ENCODE data around the gene FNDC11. TPM values are rescaled to one million over a fixed set of nuclear protein-coding genes. Genes with fewer than 3 reads are reported as not detected.

The FNDC11 gene
- total and polyA plus RNA-seq, 2 of the 13 experiments (the other 11 are each of a cell fraction or from before 2014, with no cell fraction given), result 0.07 TPM; not detected in 1

- peaks cover 18 to 89% of the 10 kb centered on the region in 2 experiments; a peak in 4 of 5 replicates for H3K27me3 ChIP-seq (ENCODE audit: control insufficient read depth in 1 of 2, insufficient read depth in 2 of 2, low read length in 2 of 2)
- intact Hi-C loops (cut with micrococcal nuclease; ENCODE audit: unreplicated experiment), result no loop called here
- no peak overlapping the region for H2AFZ ChIP-seq (ENCODE audit: low read length)
- POLR2A ChIA-PET, result no interaction called here
- ATAC-seq (no peak), FAIRE-seq (no peak), DNase-seq (ENCODE audit: low spot score) (no peak)
- H3K9ac ChIP-seq (ENCODE audit: insufficient read depth, low read depth, low read length), result no peak overlapping the region
- H3K9me3 ChIP-seq (ENCODE audit: low read length), result no peaks in the 10 kb centered on the region
- no peak for TF ChIP-seq ELF3 (CRISPR knock-in tag; IDR thresholded peaks at IDR 0.05)
- no peak for TF ChIP-seq ZNF644 (CRISPR knock-in tag; IDR thresholded peaks at IDR 0.05; ENCODE audit: low read depth)
- TF ChIP-seq ZNF713 (CRISPR knock-in tag; IDR thresholded peaks at IDR 0.05), result no peak
- TF ChIP-seq EZH2 (conservative IDR thresholded peaks at IDR 0.05; ENCODE audit: low read depth, low read length), result no peak
- no peak overlapping the region for H3K4me3 ChIP-seq (replicated peaks in 1 of 3; ENCODE audit: insufficient read depth in 1 of 3, low read depth in 2 of 3, low read length in 3 of 3)
- H3K27ac ChIP-seq (ENCODE audit: extremely low read length, insufficient read depth, low read length), result no peak overlapping the region
- no peak overlapping the region for H3K4me2 ChIP-seq (ENCODE audit: low read depth, low read length)
- no peaks in the 10 kb centered on the region; the same call in 1 of the 2 replicates for H4K20me1 ChIP-seq (ENCODE audit: insufficient read depth, low read length)
- in situ Hi-C loops (cut with HindIII; ENCODE audit: extremely low pct_ligation_motif_present, low pct_unique_long_range_greater_than_20kb), result no loop called here
- H3K4me1 ChIP-seq (ENCODE audit: insufficient read depth, low read length), result no peaks in the 10 kb centered on the region
- no peaks in the 10 kb centered on the region for H3K79me2 ChIP-seq (ENCODE audit: insufficient read depth, low read length)
- no TSS peak for BruUV-seq (replicated peaks)
- WGBS (ENCODE audit: low lambda C conversion rate), result 38% methylated on average over 12 of the region's 12 CpGs
- H3K36me3 ChIP-seq (replicated peaks in 1 of 2; ENCODE audit: control insufficient read depth in 1 of 2, insufficient read depth in 2 of 2, low read length in 2 of 2), result no peaks in the 10 kb centered on the region
- CTCF ChIA-PET (ENCODE audit: low intra/inter-chr PET ratio, low total read pairs), result no interaction called here
These were observed 48.2 kb upstream of the FNDC11 start for GRCh38 chr20:63505723-63506122.

- ChIA-PET POLR2A (no interaction called here), CTCF (ENCODE audit: low intra/inter-chr PET ratio, low total read pairs) (no interaction called here)
- Histone ChIP-seq H3K9me3 (ENCODE audit: low read length) (no peaks in the 10 kb centered on the region), H3K36me3 (replicated peaks in 1 of 2; ENCODE audit: control insufficient read depth in 1 of 2, insufficient read depth in 2 of 2, low read length in 2 of 2) (no peaks in the 10 kb centered on the region), H4K20me1 (ENCODE audit: insufficient read depth, low read length) (no peaks in the 10 kb centered on the region), H3K4me2 (ENCODE audit: low read depth, low read length) (no peak overlapping the region), H3K4me3 (replicated peaks in 1 of 3; ENCODE audit: insufficient read depth in 1 of 3, low read depth in 2 of 3, low read length in 3 of 3) (no peak overlapping the region), H3K27ac (ENCODE audit: extremely low read length, insufficient read depth, low read length) (no peak overlapping the region), H2AFZ (ENCODE audit: low read length) (no peak overlapping the region), H3K4me1 (ENCODE audit: insufficient read depth, low read length) (no peaks in the 10 kb centered on the region), H3K79me2 (ENCODE audit: insufficient read depth, low read length) (no peaks in the 10 kb centered on the region), H3K9ac (ENCODE audit: insufficient read depth, low read depth, low read length) (no peak overlapping the region), H3K27me3 (ENCODE audit: control insufficient read depth in 1 of 2, insufficient read depth in 2 of 2, low read length in 2 of 2) (peaks cover 17 to 89% of the 10 kb centered on the region in 2 experiments; a peak in 4 of 5 replicates)
- in situ Hi-C loops (cut with HindIII; ENCODE audit: extremely low pct_ligation_motif_present, low pct_unique_long_range_greater_than_20kb), result no loop called here
- FAIRE-seq (no peak), ATAC-seq (no peak), DNase-seq (ENCODE audit: low spot score) (no peak)
- BruUV-seq (replicated peaks), result no TSS peak
- WGBS (ENCODE audit: low lambda C conversion rate), result 47% methylated on average over 17 of the region's 30 CpGs
- intact Hi-C loops (cut with micrococcal nuclease; ENCODE audit: unreplicated experiment), result no loop called here
- TF ChIP-seq CENPX (CRISPR knock-in tag; IDR thresholded peaks at IDR 0.05), result no peak
- TF ChIP-seq ZNF160 (CRISPR knock-in tag; IDR thresholded peaks at IDR 0.05), result no peak
- no peak for TF ChIP-seq CHCHD3 (CRISPR knock-in tag; IDR thresholded peaks at IDR 0.05)
- TF ChIP-seq NR2F1 (CRISPR knock-in tag; IDR thresholded peaks at IDR 0.05), result no peak
- no peak for TF ChIP-seq NKX3-1 (CRISPR knock-in tag; IDR thresholded peaks at IDR 0.05)
- no peak for TF ChIP-seq ZSCAN12 (CRISPR knock-in tag; IDR thresholded peaks at IDR 0.05)
- no peak for TF ChIP-seq FOXO1 (CRISPR knock-in tag; IDR thresholded peaks at IDR 0.05)
- TF ChIP-seq DNMT3B (CRISPR knock-in tag; conservative IDR thresholded peaks at IDR 0.05), result no peak
- no peak for TF ChIP-seq ZNF670 (CRISPR knock-in tag; IDR thresholded peaks at IDR 0.05; ENCODE audit: borderline replicate concordance)
- no peak for TF ChIP-seq TCF7 (IDR thresholded peaks at IDR 0.05; ENCODE audit: low read depth)
- no peak for TF ChIP-seq RBM39 (IDR thresholded peaks at IDR 0.05; ENCODE audit: low read depth, low read length, poor library complexity, severe bottlenecking)
- no peak for TF ChIP-seq ZFP62 (CRISPR knock-in tag; IDR thresholded peaks at IDR 0.05)
- no peak for TF ChIP-seq ZBTB14 (CRISPR knock-in tag; IDR thresholded peaks at IDR 0.05)
These were observed 46.7 kb upstream of the FNDC11 start for GRCh38 chr20:63507083-63507743.

Measured in HepG2 (cell line).